Immature natural killer cell (primary cell): Measurements from ENCODE around the gene REPS2. TPM values are rescaled to one million over a fixed set of nuclear protein-coding genes. Genes with fewer than 3 reads are reported as not detected.

Source experiments
- DNase-seq, 3 donors: peaks; one replicate each; pipeline ENCODE4 v3.0.0; 2022; ENCODE audit warnings: mixed read lengths in 1 of 3
- H3K27ac Mint-ChIP-seq, 6 donors: one replicate each; pipeline ENCODE4 v1.8.0; 2020; ENCODE audit warnings: mixed read lengths in 6 of 6, mild to moderate bottlenecking in 5 of 6, inconsistent platforms in 4 of 6, moderate library complexity in 3 of 6
- H3K27me3 Mint-ChIP-seq, 3 donors: one replicate each; pipeline ENCODE4 v1.8.0; 2020 to 2021; ENCODE audit warnings: low read depth in 3 of 3, mild to moderate bottlenecking in 3 of 3, mixed read lengths in 3 of 3, moderate library complexity in 3 of 3, inconsistent platforms in 1 of 3
- H3K36me3 Mint-ChIP-seq, 3 donors: one replicate each; pipeline ENCODE4 v1.8.0; 2020; ENCODE audit warnings: mixed read lengths in 3 of 3, inconsistent platforms in 2 of 3, mild to moderate bottlenecking in 2 of 3
- H3K4me1 Mint-ChIP-seq, 2 donors: one replicate each; pipeline ENCODE4 v1.8.0; 2020; ENCODE audit warnings: inconsistent platforms in 2 of 2, mild to moderate bottlenecking in 2 of 2, mixed read lengths in 2 of 2, moderate library complexity in 1 of 2
- H3K4me3 Mint-ChIP-seq, 5 donors: one replicate each; pipeline ENCODE4 v1.8.0; 2020; ENCODE audit warnings: mild to moderate bottlenecking in 5 of 5, mixed read lengths in 5 of 5, inconsistent platforms in 3 of 5, moderate library complexity in 3 of 5
- H3K9me3 Mint-ChIP-seq, 6 donors: one replicate each; pipeline ENCODE4 v1.8.0; 2020; ENCODE audit warnings: mild to moderate bottlenecking in 6 of 6, mixed read lengths in 6 of 6, inconsistent platforms in 4 of 6, moderate library complexity in 3 of 6
- polyA plus RNA-seq, 3 donors: library from polyadenylated mRNA; unstranded; fragments of 300-500 nt; fragmentation: Illumina TruSeq; gene quantifications; one replicate each; pipeline ENCODE4 v1.2.3, GENCODE V29; 2021

The REPS2 gene
- polyA plus RNA-seq, 3 donors from 2014 or later: 0.03 to 0.71 TPM; not detected in 1

DNA sequence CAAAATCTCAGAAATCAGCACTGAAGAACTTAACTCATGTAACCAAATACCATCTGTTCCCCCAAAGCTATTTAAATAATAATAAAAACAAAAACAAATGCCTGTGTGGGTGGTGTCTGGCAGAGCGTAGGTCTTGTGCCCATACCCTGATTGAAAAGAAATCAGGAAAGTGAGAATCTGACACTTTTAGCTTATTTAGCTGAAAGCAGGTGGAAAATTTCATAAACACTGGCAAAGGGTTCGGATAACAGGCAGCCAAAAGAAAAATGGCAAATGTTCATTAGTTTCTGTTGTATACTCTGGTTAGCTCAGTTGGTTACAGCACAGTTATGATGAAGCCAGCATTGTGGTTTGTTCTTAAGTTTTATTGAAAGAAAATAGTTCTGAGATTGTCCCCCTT is 48.3 kb downstream of the REPS2 start:
- DNase-seq: no peak
- H3K4me1 Mint-ChIP-seq: no peaks in the 10 kb centered on the region
- H3K27ac Mint-ChIP-seq: no peak overlapping the region
- no peaks in the 10 kb centered on the region for H3K36me3 Mint-ChIP-seq
- H3K9me3 Mint-ChIP-seq: no peaks in the 10 kb centered on the region
- H3K27me3 Mint-ChIP-seq: peaks cover 0 to 4% (median 0%) of the 10 kb centered on the region in 3 donors
- H3K4me3 Mint-ChIP-seq: no peak overlapping the region

DNA sequence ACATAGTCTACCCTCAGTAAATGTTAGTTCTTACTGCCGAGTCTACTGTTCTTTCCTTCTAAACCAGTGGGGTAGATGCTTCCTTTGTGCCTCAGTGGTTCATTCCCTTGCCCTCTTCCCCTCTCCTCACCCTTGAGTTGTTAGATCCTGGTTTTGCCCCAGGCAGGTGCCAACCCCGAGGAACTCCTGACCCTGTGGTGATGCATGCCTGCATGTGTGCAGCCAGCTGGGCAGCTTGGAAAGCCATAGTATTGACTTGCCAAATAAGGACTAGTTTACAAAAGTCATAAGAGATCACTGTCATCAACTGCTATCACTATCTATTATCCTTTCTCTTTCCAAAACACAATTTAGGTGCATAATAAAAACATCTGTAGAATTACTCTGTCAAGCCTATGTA is 50.9 kb downstream of the REPS2 start:
- Mint-ChIP-seq H3K27ac (no peak overlapping the region), H3K4me1 (no peaks in the 10 kb centered on the region), H3K36me3 (no peaks in the 10 kb centered on the region), H3K27me3 (peaks cover 0 to 2% (median 2%) of the 10 kb centered on the region in 3 donors), H3K4me3 (no peak overlapping the region), H3K9me3 (no peaks in the 10 kb centered on the region)
- DNase-seq: no peak

DNA sequence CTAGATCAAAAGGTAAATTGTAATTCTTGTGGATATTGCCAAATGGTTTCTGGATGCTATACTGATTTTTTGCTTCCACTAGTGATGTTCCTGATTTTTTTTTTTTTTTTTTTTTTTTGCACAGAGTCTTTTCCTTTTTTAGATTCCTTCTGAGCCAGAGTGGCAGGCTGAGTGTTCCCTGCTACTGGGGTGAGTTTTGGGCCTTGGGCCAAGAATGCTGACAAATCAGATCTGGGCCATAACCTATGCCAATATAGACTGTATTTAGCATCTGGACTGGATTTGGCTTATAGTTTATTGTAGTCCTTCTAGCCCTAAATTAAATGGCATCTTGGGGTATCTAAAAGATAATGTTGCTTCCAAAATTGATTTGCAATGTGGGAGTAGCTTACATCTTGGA is 52.8 kb downstream of the REPS2 start:
- DNase-seq: no peak
- no peak overlapping the region for H3K4me3 Mint-ChIP-seq
- peaks cover 2% of the 10 kb centered on the region in 3 donors for H3K27me3 Mint-ChIP-seq
- no peaks in the 10 kb centered on the region for H3K36me3 Mint-ChIP-seq
- no peak overlapping the region for H3K27ac Mint-ChIP-seq
- H3K4me1 Mint-ChIP-seq: peaks cover 0 to 3% of the 10 kb centered on the region in 2 donors
- H3K9me3 Mint-ChIP-seq: no peaks in the 10 kb centered on the region

DNA sequence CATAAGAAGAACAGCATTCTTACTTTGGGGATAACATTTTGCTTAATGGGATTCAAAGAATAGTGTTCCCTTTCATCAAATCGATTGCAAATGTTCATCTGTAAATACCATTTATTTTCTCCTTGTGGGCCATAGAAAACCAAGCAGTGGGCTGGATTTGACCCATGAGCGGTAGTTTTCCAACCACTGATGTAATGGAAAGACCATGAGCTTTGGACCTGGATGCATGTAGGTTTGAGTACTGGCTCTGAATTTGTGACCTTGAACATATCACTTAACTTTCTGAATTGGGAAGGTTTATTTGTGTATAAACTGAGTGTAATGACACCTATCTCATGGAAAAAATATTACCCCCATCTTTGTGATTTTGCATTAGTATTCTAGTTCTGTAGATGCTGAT is 54.3 kb downstream of the REPS2 start:
- H3K36me3 Mint-ChIP-seq: no peaks in the 10 kb centered on the region
- H3K9me3 Mint-ChIP-seq: no peaks in the 10 kb centered on the region
- peaks cover 2 to 7% (median 2%) of the 10 kb centered on the region in 3 donors for H3K27me3 Mint-ChIP-seq
- no peak overlapping the region for H3K27ac Mint-ChIP-seq
- H3K4me3 Mint-ChIP-seq: no peak overlapping the region
- DNase-seq: no peak
- peaks cover 0 to 3% of the 10 kb centered on the region in 2 donors for H3K4me1 Mint-ChIP-seq

- H3K27me3 Mint-ChIP-seq: peaks cover 2 to 5% (median 2%) of the 10 kb centered on the region in 3 donors
- no peaks in the 10 kb centered on the region for H3K36me3 Mint-ChIP-seq
- peaks cover 0 to 3% of the 10 kb centered on the region in 2 donors for H3K4me1 Mint-ChIP-seq
- no peak for DNase-seq
- H3K9me3 Mint-ChIP-seq: no peaks in the 10 kb centered on the region
- no peak overlapping the region for H3K4me3 Mint-ChIP-seq
- no peak overlapping the region for H3K27ac Mint-ChIP-seq
Observed at GRCh38 chrX:17005712-17006368, 59.4 kb downstream of the REPS2 start.

DNA sequence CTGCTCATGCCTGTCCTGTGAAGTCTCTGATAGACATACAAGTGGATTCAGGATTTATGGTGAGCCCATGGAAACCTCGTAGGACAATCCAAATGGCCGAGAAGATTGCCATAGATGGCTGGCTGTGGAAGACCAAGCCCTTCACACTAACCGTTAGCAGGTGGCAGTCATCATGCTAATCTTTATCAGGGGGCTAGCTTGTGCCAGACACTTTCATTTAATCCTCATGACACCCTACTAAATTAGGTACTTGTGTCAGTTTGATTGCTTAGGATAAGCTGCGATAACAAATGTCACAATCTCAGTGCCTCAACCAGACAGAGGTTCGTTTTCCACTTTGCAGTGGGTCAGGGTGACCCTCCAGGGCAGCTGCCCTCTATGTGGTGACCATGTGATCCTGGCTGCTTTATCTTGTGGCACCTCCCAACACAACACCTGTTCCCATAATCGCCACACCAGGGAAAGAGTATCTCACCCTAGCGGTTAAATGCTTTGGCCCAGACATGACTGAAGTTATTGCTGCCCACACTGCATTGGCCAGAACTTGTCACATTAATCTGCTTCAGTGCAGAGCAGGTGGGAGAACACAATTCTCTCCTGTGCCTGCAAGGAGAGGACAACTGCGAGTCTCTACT is 60.8 kb downstream of the REPS2 start:
- Mint-ChIP-seq H3K9me3 (no peaks in the 10 kb centered on the region), H3K4me3 (no peak overlapping the region), H3K4me1 (peaks cover 0 to 3% of the 10 kb centered on the region in 2 donors), H3K27ac (no peak overlapping the region), H3K27me3 (peaks cover 0 to 7% (median 2%) of the 10 kb centered on the region in 3 donors), H3K36me3 (no peaks in the 10 kb centered on the region)
- no peak for DNase-seq

DNA sequence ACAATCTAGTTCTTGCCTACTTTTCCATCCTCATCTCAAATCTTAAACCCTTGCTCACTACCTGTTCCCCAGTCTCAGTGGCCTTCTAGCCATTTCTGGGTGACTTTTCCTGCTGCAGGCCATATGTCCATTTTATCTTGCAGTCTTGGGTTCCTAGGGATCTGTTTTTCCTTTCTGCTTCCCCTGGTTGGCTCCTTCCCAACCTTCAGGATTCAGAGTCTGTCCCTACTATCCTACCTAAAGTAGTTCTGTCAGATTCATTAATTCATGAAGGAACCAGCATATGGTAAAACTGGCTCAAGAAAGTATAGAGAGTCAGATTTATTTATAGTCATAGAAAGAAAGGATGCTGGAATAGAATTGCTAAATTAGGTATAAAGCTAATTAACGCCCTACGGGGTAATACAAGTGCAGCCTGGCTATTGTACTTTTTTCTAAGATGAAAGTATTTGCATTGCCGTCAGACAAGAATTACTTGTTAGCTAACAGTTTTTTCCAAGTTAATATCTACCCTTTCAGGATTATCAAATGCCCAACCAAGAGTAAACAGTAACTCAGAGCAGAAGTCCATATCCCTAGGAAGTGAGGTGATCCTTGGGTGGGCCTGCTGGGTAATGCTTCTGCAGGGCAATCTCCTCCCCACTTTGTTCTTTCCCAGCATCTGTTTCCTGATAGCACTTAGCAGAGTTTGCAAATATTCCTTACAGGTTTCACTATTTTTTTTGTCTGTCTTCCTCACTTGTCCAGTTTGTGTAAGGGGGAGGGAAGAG is 63.6 kb downstream of the REPS2 start:
- Mint-ChIP-seq H3K4me3 (no peak overlapping the region), H3K27ac (no peak overlapping the region), H3K36me3 (no peaks in the 10 kb centered on the region), H3K4me1 (no peaks in the 10 kb centered on the region), H3K27me3 (peaks cover 0 to 5% (median 0%) of the 10 kb centered on the region in 3 donors), H3K9me3 (no peaks in the 10 kb centered on the region)
- DNase-seq: no peak

- no peak overlapping the region for H3K4me3 Mint-ChIP-seq
- H3K4me1 Mint-ChIP-seq: no peaks in the 10 kb centered on the region
- H3K36me3 Mint-ChIP-seq: no peaks in the 10 kb centered on the region
- no peak overlapping the region for H3K27ac Mint-ChIP-seq
- no peaks in the 10 kb centered on the region for H3K9me3 Mint-ChIP-seq
- DNase-seq: no peak
- H3K27me3 Mint-ChIP-seq: peaks cover 0 to 2% (median 0%) of the 10 kb centered on the region in 3 donors
Observed at GRCh38 chrX:17012465-17012864, 66.0 kb downstream of the REPS2 start.

- Mint-ChIP-seq H3K4me3 (no peak overlapping the region), H3K4me1 (no peaks in the 10 kb centered on the region), H3K27me3 (peaks cover 0 to 2% (median 0%) of the 10 kb centered on the region in 3 donors), H3K9me3 (peaks cover 0 to 3% (median 0%) of the 10 kb centered on the region in 6 donors), H3K36me3 (no peaks in the 10 kb centered on the region), H3K27ac (no peak overlapping the region)
- DNase-seq: no peak
Observed at GRCh38 chrX:17014216-17014615, 67.8 kb downstream of the REPS2 start.

DNA sequence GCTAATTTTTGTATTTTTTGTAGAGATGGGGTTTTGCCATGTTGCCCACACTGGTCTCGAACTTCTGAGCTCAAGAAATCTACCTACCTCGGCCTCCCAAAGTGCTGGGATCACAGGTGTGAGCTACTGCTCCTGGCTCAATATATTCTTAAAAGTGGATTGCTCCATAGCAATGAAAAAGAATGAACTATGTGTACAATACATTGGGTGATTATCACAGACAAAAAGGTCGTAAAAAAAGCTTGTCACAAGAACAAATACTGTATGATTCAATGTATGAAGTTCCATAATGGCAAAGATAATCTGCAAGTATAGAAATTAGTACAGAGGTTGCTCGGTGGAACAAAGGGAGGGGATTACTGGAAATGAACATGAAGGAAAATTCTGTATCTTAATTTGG is 70.7 kb downstream of the REPS2 start:
- no peaks in the 10 kb centered on the region for H3K4me1 Mint-ChIP-seq
- H3K4me3 Mint-ChIP-seq: no peak overlapping the region
- peaks cover 0 to 2% (median 0%) of the 10 kb centered on the region in 3 donors for H3K27me3 Mint-ChIP-seq
- H3K36me3 Mint-ChIP-seq: no peaks in the 10 kb centered on the region
- no peak for DNase-seq
- H3K9me3 Mint-ChIP-seq: peaks cover 0 to 3% (median 0%) of the 10 kb centered on the region in 6 donors
- H3K27ac Mint-ChIP-seq: no peak overlapping the region

- H3K27ac Mint-ChIP-seq: no peak overlapping the region
- H3K4me3 Mint-ChIP-seq: no peak overlapping the region
- peaks cover 0 to 5% (median 5%) of the 10 kb centered on the region in 3 donors for H3K27me3 Mint-ChIP-seq
- peaks cover 0 to 3% (median 0%) of the 10 kb centered on the region in 6 donors for H3K9me3 Mint-ChIP-seq
- no peaks in the 10 kb centered on the region for H3K36me3 Mint-ChIP-seq
- H3K4me1 Mint-ChIP-seq: no peaks in the 10 kb centered on the region
- no peak for DNase-seq
Observed at GRCh38 chrX:17020356-17020755, 73.9 kb downstream of the REPS2 start.

- no peak for DNase-seq
- no peak overlapping the region for H3K27ac Mint-ChIP-seq
- no peaks in the 10 kb centered on the region for H3K4me1 Mint-ChIP-seq
- H3K9me3 Mint-ChIP-seq: peaks cover 0 to 3% (median 0%) of the 10 kb centered on the region in 6 donors
- no peaks in the 10 kb centered on the region for H3K36me3 Mint-ChIP-seq
- H3K27me3 Mint-ChIP-seq: peaks cover 0 to 5% (median 5%) of the 10 kb centered on the region in 3 donors
- H3K4me3 Mint-ChIP-seq: no peak overlapping the region
Observed at GRCh38 chrX:17020851-17021821, 74.7 kb downstream of the REPS2 start.

GRCh38 chrX:17021851-17022604 is 75.6 kb downstream of the REPS2 start:
- Mint-ChIP-seq H3K27me3 (peaks cover 0 to 10% (median 5%) of the 10 kb centered on the region in 3 donors), H3K36me3 (no peaks in the 10 kb centered on the region), H3K27ac (no peak overlapping the region), H3K4me1 (no peaks in the 10 kb centered on the region), H3K4me3 (no peak overlapping the region), H3K9me3 (peaks cover 0 to 3% (median 0%) of the 10 kb centered on the region in 6 donors)
- no peak for DNase-seq
